GM21381 (cell line): ENCODE measurements around the gene FXYD4.

Experiments used
- ATAC-seq: cut with Tn5 transposase; IDR thresholded peaks from one replicate; pipeline ENCODE4 v1.9.1; 2021; ENCODE audit warnings: mild to moderate bottlenecking, moderate library complexity; ENCODE audit not compliant: unreplicated experiment

Gene FXYD4

GRCh38 chr10:43343126-43343525, 28.3 kb upstream of the FXYD4 start:
- ATAC-seq, result no peak

- no peak for ATAC-seq
Observed at GRCh38 chr10:43344051-43344450, 27.4 kb upstream of the FXYD4 start.

DNA sequence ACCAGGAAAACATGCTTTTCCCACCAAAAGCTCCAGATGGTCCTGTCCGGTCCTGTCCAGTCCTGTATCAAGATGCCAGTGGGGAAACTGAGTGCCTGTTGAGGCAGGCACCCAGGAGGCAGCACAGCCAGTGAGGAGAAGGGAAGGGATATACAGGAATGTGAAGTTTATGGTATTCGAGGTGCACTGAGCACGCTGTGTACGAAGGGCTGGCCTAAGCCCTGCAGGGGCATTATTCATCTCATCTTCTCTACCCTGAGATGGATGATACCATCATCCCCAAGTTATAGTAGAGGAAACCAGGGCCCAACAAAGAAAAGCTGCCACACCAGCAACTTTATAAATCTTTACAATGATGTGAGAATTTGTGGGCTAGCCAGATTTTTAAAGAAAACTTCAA, 23.4 kb upstream of the FXYD4 start:
- no peak for ATAC-seq

DNA sequence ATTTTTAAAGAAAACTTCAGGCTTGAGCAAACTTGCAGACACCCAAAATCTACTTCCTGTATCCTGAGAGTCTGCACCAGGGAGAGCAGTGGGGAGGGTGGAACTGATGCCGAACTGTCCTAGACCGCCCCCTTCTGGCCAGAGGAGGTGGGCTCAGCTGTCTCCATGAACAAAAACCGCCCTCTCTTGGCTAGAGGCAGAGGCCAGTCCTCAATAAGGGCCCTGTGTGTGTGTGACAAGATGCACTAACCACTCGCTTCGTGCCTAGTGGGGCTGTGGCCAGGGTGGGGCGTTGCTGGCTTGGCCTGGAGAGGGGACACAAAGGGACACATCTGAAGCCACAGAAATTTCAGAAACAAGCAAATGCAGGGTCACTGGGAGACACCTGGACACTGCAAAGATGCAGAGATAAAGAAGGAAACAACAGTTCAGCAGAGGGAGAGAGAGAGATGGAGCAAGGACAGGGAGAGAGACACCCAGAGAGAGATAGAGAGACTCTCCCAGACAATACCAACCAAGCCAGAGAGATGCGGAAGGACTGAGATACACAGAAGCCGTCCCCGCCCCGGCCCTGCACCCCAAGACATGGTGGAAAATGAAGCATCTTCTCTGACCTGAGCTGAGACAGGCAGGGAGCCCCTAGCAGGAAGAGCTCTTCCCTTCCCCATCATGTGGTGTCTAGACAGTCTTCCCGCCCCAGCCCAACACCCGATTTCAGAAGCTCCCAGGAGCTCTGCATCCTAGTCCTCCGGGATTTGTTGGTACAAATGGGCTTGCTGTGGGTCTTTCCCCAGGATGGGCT, 22.7 kb upstream of the FXYD4 start:
- ATAC-seq, result peak; percentile 98

GRCh38 chr10:43350156-43350555, 21.3 kb upstream of the FXYD4 start:
- ATAC-seq, result no peak

DNA sequence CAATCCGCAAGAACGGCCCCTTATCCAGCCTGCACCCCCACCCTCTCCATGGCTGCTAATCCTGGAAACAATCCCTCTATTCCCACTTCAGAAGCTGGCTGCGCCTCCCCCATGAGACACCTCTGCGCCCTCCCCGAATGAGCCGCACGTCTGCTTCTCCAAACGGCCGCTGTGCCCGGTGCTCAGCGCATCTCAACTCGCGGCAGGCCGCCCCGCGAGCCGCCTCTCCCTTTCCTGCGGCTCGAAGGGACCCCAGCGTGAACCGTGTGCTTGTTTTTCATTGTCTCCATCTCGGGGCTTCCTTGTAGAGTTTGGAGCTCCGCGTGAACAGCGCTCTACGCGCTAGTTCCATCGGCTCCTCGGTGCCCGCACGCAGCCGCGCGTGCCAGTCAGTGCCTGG, 20.8 kb upstream of the FXYD4 start:
- no peak for ATAC-seq

- no peak for ATAC-seq
Observed at GRCh38 chr10:43351301-43351700, 20.1 kb upstream of the FXYD4 start.

DNA sequence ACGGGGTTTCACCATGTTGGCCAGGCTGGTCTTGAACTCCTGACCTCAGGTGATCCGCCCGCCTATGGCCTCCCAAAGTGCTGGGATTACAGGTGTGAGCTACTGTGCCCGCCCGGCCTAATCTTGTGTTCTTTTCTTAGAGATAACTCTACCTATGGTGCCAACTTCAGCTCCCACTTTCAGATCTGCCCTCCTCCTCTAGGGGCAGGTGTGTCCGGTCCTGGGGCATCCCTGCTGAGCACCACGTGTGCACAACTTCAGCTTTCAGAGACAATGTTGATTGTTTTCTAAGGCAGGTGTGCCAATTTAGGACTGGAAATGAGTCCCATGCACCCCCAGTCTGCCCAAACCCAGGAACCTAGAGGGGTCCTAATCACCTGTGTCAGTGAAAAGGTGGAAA, 18.5 kb upstream of the FXYD4 start:
- ATAC-seq, result no peak

GRCh38 chr10:43353495-43354329, 17.7 kb upstream of the FXYD4 start:
- no peak for ATAC-seq

DNA sequence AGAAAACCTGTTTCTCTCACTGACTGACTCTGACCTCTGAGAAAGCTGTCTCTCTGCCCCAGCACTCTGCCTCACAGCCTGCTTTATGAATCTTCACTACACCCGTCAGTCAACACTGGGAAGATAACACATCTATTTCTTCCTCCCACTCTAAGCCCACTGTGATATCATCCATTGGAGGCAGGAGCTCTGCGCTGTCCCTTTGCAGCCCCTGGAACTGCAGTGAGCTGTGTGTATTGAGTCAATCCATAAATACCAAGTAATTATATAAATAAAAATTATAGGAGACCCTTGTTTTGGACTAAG, 17.2 kb upstream of the FXYD4 start:
- ATAC-seq, result no peak

- no peak for ATAC-seq
Observed at GRCh38 chr10:43354879-43355380, 16.5 kb upstream of the FXYD4 start.

GRCh38 chr10:43355749-43356371, 15.6 kb upstream of the FXYD4 start:
- no peak for ATAC-seq

DNA sequence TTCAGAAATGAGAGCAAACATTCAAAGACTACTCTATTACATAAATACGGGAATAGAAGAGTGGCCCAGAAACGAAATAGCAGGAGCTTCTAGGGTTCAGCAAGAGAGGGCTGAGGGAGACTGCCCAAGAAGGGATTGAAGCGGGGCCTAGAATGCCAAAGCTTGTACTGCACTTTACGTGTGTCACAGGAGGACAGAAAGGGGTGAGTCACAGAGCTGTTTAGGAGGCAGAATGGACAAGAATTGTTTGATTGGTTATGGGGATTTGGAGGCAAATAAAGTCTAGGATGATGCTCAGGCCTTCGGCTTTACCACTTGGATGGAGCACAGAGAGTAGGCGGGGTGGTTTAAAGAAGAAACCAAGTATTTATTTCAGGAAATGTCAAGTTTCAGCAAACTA, 11.3 kb upstream of the FXYD4 start:
- ATAC-seq, result no peak

DNA sequence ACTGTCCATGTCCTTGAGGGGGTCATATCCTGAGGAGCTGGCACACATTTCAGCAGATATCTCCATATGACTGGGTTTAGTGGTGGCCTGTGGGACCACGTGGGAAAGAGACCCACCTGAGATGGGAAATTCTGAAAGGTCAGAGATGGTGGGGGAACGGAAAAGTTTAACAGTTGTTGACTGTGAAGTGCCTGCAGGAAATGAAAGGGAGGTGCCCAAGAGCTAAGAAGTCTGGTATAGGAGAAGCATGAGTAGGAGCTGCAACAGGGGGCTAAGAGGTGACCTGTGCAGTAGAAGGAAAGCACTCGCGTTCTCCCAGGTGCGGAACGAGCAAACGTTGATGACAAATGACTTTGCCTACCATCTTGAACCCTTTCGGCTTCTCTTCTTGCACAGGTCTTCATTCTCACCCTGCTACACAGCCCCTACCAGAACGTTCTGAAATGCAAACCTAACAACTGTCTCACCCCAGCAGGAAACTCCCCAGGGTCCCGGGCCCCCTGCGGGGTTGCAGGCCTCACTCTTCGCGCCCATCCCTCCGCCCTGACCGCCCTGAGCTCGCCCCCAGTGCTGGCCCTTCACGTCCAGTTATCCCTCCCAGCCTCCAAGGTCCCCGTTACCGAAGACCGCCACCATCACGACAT, 9.8 kb upstream of the FXYD4 start:
- ATAC-seq, result no peak

- ATAC-seq, result peak; percentile 98
Observed at GRCh38 chr10:43362191-43362839, 9.1 kb upstream of the FXYD4 start.

DNA sequence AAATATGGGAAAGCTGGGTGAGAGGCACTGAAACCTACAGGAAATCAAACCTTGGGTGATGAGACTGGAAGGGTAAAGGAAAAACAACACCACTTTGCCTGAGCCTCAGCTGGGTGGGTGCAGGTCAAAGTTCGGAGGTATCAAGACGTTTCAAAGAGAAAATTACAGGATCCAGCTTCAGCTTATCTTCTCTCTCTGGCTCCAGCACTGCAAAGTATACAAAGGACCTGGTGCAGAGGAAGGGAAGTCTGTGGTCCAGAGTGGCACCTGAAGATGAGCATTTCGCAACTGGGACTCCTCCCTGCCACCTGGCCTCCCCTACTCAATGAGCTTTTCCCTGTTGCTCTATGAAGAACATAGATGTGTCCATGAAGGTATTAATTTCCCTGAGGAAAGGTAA, 6.4 kb upstream of the FXYD4 start:
- ATAC-seq, result no peak

- no peak for ATAC-seq
Observed at GRCh38 chr10:43369921-43370320, 1.5 kb upstream of the FXYD4 start.

DNA sequence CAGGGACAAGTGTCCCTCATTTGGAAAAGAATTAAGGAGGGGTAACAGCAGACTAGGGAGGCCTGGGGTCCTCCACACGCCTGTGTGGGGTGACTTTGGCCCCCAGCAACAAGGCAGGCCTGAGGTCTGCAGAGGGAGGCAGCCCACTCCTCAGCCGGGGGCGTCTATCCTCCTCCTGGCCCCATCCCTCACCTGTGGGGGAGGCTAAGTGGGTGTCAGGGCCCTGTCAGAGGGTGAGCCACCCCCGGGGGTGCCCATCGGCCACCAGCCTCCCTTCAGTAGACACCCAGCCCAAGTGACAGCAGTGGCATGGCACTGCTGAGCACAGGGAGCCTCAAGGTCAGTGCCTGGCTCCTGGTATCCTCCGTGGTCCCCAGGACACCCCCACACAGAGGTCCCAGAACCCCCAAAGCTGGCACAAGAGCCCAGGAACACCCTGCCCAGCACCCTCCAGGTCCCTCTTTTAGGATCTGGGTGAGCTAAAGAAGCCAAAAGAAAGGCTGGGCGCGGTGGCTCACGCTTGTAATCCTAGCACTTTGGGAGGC, 693 bp upstream of the FXYD4 start:
- ATAC-seq, result no peak

DNA sequence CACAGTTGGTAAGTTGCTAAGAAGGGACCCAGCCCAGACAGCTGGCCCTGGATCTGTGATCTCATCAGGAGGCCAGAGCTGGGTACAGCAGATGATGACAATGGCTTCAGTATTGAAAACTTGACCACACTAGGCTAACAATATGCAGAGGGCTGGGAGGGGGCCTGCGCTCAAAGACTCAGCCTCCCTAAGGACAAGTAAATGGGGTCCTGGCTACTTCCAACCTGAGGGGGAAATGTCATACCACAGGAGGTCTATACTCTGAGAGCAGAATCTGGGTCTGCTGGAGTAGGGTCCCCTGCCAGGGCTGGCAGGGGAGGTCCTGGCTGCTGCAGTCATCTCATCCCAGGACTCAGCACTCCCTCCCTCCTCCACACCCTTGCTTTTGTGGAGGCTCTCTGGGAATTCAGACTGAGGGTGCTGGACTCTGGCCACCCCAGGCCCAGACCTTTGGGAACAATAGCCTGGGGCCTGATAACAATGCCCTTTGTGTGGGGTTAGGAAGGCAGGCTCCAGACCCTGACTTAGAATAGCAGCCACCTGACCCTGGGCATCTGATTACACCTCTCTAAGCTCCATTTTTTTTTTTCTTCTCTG, 1.4 kb downstream of the FXYD4 start:
- ATAC-seq, result no peak

DNA sequence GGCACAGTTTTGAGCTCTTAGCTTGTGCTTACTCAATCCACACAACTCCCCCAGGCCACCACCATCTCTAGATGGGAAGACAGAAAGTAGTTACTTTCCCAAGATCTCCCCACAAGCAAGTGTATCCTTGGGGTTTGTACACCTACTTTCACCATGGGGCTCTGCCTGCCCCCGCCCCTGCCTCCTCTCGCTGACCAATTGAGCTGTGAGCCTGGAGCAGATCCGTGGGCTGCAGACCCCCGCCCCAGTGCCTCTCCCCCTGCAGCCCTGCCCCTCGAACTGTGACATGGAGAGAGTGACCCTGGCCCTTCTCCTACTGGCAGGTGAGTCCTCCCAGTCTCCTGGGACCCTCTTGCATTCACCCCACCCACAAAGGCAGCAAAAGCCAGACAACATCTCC, 2.0 kb downstream of the FXYD4 start:
- no peak for ATAC-seq
